Putamen (tissue), 1 donor: ENCODE results near the gene FAM210B.
"Not testable (repeated sequence)": the region's sequence is repeated elsewhere in the genome, so short reads cannot be mapped to it uniquely, and the experiment has no call there.

ENCODE experiments used
- DNase-seq: peaks from one replicate; pipeline ENCODE4 v3.0.0-alpha.2; 2016; ENCODE audit warnings: low spot score

FAM210B gene

DNA sequence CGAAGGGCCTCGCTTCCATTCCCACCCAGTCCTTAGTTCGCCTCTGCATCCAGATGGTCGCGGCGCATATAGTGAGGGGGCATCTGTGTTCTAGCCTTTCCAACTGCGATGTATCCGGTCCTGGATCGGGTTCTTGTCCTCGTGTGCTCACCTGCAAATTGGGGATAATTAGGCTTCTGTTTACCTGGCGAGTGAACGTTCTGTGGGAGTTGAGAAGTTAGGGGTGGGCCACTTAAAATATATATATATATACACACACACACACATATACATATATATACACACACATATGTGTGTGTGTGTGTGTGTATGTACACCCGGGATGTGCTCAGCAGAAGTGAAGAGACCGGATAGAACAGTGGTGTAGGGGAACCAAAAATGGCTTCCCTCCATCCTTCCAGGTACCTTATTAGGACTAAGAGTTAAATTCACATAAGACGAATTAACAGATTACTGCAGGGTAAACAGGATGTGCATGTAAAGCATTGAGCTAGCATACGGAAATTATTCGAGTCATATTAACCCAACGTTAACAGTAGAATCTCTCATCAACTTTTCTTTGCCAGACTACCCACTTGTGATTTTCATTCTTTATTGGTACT lies 34.2 kb downstream of the FAM210B start:
- DNase-seq, result no peak

DNA sequence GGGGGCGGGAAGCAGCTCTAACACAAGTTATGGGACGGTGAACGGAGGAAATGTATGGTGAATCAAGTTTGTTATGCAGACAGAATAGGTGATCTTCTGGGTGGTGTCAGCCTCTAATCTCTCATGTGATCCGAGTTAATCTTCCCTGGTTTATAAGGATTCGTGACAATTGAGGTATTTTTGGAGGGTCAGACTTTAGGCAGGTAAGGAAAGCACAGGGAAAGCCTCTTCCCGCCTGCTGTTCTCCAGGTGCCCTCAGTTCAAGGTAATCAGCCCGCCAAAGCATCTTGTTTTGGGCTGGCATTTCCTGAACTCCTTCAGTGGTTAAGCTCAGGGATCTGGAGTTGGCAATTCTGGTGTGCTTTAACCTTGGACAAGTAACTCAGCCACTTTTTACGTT lies 34.9 kb downstream of the FAM210B start:
- DNase-seq, result no peak

DNA sequence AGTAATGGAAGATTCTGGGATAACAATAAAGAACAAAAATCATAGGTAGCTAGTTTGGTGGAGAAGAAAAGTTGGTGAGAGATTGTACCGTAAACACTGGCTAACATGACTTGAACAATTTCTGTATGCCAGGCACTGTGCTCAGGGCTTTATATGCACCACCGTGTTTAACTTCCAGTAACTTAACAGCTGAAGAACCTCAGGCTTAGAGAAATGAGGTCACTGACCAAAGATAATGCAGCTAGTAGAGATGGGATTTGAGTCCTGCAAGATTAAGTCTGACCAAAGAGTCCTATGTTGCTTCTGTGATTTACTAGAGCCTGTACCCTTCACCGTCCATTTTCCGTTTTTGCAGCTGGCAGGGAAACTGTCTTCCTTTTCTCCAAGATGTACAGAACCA lies 36.4 kb downstream of the FAM210B start:
- no peak for DNase-seq

DNA sequence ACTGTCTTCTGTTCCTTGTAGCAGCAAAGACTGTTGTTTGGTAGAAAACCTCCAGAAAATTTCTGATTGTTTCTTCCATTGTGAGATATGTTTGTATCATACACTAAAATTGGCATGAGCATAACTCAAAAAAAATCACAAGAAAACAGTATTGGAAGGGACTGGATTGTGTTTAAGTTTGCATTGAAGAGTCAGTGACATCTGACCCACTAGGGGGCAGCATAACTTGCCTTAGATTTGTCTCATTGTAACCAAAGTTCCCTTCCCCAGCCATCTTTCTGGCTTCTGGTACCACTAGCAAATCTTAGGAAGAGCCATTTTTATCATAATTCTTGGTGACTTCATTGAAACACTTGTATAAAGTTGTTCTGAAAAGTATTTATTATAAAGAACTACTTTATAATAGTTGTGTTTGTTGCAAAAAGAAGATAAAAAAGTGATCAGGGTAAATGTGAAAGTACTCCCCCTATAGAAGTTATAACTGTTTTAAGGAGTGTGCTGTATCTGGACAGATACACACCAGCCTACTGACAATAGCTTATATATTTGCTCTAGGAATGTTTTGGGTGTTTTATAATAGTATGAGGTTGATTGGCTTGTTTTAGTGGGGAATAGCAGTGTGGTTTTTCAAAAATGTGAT lies 41.3 kb downstream of the FAM210B start:
- peak; percentile 53 for DNase-seq

DNA sequence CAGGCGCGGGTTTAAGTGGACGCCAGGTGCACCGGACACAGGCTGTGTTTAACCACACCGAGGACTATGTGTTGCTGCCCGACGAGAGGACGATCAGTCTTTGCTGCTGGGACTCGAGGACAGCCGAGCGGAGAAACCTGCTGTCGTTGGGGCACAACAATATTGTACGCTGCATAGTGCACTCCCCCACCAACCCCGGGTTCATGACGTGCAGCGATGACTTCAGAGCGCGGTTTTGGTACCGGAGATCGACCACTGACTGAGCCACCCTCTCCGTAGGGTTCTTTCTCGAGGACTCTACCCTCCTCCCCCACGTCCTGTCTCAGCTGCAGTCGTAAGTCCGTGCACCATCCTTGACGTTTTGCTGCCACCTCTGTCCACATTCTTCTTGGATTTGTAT lies 44.7 kb downstream of the FAM210B start:
- DNase-seq, result no peak

DNA sequence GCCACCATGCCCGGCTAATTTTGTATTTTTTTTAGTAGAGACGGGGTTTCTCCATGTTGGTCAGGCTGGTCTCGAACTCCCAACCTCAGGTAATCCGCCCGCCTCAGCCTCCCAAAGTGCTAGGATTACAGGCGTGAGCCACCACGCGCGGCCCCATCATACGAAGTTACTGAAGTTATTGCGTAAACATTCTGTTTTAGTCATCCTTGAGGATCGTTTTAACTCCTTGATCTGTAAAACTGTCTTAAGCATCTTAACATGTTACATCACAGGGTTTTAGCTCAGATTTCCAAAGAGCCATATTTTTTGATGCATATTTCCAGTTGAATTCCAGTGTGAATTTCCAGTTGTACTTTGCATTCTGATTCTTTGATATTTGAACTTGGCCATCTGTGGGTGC lies 46.6 kb downstream of the FAM210B start:
- DNase-seq, result not testable (repeated sequence)

DNA sequence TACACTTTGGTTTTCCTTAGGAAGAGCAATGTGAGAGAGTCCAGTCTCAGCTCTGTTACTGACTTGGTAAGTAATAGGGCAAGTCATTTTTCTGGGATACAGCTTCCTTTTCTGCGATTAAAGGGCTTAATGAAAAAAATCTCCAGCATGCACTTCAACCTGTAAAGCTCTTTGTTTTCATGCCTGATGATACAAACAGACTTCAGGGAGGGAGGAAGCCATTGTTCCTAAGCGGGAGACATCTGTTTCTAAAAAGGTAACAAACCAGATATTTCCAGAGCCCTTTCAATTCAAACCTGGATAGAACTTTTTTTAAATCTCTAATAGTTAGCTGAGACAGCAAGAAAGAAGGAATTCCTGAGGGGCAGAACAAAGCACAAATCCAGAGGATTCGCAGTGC lies 48.1 kb downstream of the FAM210B start:
- DNase-seq, result no peak

DNA sequence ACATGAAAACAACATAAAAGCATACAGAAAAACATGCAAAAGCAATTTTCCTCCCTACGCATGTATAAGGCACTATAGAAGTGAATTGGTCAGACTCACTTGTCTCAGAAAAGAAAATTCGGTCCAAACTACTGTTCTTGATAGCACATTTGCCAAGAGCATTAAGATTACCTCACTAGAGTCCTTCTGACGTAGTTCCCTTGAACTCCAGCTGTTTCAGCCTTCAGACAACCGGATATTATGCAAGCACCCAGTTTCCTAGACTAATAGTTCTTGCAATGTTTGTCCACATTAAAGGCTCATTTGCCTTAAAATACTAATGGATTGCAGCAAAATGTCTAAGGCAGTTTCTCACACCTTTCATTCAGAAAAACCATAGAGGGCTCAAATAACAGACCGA lies 50.7 kb downstream of the FAM210B start:
- no peak for DNase-seq

DNA sequence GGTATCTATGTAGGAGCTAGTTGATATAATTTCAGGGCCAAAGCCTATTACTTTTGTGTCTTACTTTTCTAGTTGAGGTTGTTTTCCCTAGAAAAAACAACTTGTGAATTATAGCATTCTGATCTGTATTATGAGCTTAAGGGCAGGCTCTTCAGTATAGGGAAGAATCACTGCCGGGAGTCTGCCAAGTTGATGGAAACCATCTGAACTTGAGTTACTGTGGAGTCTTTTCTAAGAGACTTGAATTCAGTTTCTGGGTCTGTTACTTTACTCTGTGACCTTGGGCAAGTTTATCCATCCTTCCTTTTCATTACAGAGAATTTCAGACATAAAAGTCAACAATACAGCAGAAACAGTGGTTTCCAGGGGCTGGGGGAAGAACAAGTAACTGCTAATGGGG lies 51.2 kb downstream of the FAM210B start:
- DNase-seq, result no peak

DNA sequence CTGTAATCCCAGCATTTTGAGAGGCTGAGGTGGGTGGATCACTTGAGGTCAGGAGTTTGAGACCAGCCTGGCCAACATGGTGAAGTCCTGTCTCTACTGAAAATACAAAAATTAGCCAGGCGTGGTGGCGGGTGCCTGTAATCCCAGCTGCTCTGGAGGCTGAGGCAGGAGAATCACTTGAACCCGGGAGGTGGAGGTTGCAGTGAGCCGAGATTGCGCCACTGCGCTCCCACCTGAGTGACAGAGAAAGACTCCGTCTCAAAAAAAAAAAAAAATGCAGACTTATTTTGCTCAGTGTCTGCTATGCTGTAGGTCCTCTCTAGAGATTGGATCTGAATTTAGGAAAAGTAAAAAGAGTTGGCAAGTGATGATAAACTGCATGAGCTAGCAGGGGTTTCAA lies 52.5 kb downstream of the FAM210B start:
- not testable (repeated sequence) for DNase-seq

DNA sequence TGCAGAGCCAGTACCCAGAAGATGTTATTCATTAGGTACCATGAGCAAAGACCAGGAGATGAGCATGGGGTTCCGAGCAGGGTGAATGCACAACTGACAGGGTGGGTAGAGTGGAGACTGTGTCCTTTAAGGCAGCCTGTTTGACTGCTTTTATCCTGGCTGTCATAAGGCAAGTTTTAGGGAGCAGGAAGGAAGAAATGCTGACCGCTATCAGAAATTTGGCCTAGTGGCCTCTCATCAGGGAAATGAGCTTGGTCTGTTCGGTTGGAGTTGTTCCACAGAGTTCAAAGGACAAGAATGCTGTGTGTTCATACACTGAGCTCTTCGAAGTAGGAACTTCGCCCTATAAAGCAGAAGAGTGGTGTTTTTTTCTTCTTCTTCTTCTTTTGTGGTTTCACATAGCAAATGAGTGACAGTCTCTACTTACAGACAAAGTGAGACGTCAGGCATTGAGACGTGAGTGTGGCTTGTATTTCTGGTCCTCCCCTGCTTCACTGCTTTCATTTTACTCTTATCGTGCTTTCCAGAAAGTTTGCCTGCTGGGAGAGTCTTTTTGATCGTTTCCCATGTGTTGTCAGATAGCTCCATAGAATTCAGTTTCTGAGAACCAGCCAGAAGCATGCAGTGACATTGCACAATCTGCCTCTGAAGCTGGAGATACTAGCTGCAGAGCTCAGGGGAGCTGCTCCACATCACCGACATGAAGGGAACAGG lies 53.1 kb downstream of the FAM210B start, which contains the start of gene CASS4:
Gene CASS4 (plus strand): TSS at position 502 of the 714 bp plus-strand sequence. CDS start 199 bp downstream, at position 701.
- peak; percentile 28 for DNase-seq

DNA sequence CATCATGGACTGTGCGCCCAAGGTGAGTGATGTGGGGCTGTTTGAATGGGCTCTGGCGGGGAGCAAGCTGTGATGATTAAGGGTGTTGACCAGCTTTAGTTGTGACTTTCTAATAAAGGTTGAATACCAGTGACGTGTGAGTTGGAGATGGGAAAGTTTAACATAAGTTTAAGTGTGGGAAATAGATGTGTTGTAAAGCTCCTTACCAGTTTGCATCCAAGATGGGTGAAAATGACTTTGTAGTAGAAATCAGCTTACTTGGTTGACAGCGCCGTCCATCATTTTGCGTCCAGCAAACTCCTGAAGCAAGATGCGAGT lies 53.7 kb downstream of the FAM210B start:
- DNase-seq, result no peak

DNA sequence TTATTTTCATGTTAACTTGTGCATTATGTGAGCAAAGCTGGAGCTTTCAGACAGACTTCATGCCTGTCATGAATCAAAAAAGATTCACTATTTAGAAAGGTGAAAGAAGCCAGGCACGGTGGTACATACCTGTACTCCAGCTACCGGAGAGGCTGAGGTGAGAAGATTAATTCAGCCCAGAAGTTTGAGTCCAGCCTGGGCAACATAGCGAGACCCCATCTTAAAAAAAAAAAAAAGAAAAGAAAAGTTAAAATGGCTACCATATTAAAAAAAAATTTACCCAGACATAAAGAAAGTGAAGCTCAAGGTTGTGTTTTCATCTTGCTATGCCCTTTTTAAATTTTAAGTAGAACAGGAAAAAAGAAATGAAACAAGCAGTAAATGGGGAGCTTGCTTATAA lies 54.2 kb downstream of the FAM210B start:
- DNase-seq, result no peak

DNA sequence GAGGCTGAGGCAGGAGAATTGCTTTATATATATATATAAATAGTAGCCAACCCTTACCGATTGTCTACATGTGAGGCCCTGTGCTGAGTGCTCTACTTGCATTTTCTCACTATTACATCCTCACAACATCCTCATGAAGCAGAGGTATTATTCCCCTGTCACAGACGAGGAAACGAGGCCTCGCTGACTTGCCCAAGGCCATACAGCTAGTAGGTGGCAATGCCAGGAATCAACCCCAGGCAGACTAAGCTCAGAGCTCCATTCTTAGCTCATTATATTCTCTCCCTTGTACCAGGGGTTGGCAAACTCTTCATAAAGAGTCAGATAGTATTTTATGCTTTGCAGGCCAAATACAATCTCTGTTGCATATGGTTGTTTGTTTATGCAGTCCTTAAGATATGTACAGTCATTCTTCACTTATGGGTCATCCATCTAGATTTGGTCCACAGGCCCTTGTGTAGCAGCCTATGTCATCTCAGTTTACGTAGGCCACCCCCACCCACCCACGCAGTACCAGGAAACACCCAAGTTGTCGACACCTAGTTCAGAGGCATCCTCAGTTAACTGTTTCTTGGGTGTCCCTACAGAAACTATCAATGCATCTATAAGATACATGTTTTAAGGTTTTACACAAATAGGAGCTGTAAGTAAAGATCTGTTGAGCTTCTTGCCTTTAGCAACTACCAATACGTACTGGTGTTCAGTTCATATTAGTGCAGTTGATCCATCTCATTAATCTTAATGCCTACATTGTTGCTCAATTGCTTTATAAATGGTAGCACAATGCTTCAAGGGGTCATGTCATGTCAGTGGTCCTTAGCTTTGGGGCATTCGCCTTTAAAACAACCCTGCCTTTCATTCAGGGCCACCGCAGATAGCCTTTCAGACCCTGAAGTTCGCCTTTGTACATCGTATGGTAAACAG lies 56.3 kb downstream of the FAM210B start:
- DNase-seq, result no peak

DNA sequence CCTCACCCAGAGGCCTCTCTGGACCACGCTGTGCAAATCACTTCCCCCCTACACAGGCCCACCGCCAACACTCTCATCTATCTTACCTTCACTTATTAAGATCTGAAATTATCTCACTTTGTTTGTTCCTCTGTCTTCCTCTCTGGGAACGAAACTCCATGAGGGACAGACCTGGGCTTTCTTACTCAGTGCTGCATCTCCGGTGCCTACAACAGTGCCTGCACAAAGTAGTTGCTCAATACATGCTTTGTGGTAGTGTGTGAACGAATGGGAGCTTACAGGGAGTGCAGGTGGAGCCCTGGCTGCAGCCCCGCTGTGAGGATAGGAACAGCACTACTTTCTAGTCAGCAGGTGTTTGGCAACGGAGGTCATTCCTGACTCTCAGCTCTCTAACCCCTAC lies 58.6 kb downstream of the FAM210B start:
- DNase-seq, result no peak

DNA sequence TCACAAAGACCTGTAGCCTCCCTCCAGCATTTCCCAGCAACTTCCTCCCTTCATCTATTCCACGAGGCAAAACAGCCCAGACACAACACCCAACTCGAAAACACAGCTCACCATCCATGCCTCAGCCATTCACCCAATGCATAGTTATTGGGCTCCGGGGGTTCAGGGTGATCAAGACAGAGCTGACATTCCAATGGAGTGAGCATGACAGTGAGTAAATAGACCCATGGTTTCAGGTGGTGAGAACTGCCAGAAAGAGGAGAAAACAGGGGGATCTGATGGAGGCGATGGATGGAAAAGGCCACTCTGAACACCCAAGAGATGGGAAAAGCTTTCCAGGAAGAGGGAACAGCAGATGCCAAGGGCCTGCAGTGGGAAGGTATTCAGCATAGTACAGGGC lies 59.1 kb downstream of the FAM210B start:
- no peak for DNase-seq
